DMS53 treated with DMSO at 0.1 percent for 48 hours (cell line): ENCODE results near the gene SRD5A3.
A peak's percentile ranks its signal among the peaks of the same experiment; 100 is the strongest.

ENCODE experiments used
- DNase-seq: peaks from one replicate; lab custom pipeline; 2025; ENCODE audit not compliant: unreplicated experiment; lab: John Stamatoyannopoulos, UW

Gene SRD5A3

DNA sequence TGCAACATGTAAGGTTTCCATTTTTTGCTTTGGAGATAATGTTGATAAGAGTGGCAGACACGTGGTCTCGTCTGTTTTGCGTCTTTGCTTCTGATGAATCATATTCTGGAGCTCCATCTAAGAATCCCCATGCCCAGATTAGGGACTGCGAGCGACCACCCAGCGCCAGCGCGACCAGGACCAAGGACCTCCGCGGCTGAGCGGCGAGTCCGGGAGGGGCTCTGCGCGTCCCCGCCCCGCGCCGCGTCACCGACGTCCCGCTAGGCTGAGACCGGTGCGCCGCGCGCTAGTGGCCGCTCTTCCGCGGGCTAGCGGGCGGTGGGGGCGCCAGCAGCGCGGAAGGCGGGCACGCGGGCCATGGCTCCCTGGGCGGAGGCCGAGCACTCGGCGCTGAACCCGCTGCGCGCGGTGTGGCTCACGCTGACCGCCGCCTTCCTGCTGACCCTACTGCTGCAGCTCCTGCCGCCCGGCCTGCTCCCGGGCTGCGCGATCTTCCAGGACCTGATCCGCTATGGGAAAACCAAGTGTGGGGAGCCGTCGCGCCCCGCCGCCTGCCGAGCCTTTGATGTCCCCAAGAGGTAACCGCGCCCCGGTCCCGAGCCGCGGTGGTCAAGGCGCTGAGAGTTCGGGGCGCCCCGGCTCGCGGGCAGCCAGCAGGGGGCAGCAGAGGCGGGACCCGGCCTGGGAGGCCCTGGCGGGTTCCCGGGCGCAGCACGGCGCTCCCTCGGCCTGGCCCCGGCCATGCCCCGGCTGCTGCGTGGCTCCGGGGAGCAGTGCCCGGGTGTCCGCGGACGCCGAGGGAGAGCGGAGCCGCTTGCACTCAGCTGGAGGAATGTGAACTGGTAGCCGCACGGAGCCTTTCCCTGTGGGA is at the start of gene SRD5A3:
TSS of gene SRD5A3 (plus strand) at position 263 of the 871 bp plus-strand sequence. CDS start at position 358, 95 bp downstream.
- peak; percentile 44 for DNase-seq

GRCh38 chr4:55297346-55297745 is 48.7 kb upstream of the SRD5A3 start:
- DNase-seq = no peak

DNA sequence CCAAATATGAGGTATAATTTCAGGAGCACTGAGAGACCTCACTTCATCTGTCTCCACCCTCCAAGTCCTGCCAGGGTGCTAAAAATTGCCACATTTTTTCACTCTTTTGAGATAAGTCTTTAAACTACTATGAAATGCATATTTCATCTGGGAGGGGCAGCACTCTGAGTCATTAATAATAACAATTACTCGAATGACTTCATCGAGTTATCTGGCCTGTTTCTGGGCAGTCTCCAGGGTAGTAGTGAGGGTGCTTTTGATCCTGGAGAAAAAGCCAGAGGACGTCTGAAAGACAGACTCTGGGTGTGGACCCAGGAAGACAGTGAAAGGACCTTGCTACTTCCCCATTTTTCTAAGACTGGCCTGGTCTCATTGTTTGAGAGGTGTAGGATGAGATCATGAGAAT is 42.3 kb upstream of the SRD5A3 start:
- no peak for DNase-seq

DNA sequence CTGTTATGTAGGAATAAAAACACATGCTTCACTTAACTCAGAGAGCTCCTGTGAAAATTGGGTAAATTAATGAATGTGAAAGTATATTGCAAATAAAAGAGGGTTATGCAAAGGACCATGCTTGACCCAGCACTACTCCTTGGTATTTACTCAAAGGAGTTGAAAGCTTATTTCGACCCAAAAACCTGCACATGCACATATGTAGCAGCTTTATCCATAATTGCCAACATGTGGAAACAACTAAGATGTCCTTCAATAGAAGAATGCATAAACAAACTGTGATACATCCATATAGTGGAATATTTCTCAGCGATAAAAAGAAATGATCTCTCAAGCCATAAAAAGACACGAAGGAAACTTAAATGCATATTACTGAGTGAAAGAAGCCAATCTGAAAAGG is 41.7 kb upstream of the SRD5A3 start:
- DNase-seq = no peak

DNA sequence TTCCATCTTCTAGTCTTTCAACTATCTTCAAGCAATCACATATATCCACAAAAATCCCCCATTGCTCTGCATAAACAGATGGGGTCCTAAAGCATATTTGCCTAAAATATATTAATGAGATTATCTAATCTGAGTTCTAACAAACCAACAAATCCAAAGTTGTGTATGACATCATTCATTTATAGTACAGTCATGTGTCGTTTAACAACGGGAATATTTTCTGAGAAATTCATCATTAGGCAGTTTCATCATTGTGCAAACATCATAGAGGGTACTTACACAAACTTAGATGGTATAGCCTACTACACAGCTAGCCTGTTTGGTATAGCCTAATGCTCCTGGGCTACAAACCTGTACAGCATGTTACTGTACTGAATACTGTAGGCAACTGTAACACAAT is 38.0 kb upstream of the SRD5A3 start:
- no peak for DNase-seq

- no peak for DNase-seq
Observed at GRCh38 chr4:55311792-55312488, 34.1 kb upstream of the SRD5A3 start.

DNA sequence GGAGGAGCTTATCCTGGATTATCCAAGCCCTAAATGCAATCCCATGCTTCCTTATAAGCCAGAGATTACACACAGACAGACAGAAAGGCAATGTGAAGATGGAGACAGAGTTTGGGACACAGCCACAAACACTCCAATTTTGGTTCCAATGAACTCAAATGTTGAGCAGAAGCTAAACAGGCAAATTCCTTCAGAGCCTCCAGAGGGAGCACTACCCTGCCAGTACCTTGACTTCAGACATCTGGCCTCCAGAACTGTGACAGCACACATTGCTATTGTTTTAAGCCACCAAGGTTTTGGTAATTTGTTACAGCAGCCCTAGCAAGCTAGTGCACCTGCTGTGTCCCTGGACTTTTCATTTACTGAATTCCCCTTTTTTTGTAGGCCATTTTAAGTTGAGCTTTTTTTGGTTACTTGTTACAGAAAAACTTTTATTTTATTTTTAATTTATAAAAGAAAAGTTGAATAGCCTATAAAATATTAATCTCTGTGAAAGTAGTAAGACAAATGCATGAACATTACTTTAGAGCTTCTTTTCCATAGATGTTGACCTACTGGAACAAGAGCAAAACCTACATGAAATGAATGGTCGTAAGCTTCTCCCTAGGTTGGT is 33.4 kb upstream of the SRD5A3 start:
- DNase-seq = peak; percentile 9

GRCh38 chr4:55314141-55314820 is 31.8 kb upstream of the SRD5A3 start:
- no peak for DNase-seq

- no peak for DNase-seq
Observed at GRCh38 chr4:55318175-55319129, 27.6 kb upstream of the SRD5A3 start.

DNA sequence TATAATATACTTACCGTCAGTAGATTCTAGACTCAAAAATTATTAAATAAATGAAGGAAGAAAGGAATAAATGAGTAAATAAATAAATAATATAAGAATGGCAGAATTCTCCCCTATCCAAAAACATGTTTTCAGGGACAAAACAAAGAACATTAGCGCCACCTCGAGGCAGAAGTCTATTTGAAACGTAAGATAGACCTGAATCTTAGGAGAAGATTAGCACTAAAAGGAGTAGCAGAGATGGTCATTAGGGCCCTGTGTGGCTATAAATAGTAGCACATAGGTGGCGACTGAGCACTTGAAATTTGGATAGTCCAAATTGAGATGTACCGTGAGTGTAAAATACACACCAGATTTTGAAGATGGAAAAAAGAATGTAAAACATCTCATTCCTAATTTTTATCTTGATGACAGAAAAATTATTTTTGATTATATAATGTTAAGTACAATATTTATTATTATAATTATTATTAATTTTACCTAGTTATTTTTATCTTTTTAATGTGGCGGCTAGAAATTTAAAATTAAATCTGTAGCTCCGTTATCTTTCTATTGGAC is 24.3 kb upstream of the SRD5A3 start:
- DNase-seq = peak; percentile 77

DNA sequence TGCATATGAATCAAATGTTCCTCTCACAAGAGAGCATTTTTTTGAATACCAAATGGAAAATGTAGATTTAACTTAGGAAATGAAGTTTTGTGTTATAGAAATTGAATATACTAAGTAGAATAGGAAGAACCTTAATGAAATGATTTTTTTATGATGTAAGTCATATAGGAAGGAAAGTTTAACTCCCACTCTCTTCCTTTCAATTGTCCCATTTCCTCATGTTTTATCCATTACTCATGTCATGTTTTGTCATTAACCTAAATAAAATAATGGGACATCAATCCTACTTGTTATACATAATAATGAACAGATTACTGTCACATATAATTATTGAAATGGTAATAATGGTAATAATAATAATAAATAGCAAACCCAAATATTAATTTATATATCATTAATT is 22.7 kb upstream of the SRD5A3 start:
- DNase-seq = no peak

GRCh38 chr4:55326629-55327028 is 19.4 kb upstream of the SRD5A3 start:
- DNase-seq = peak; percentile 41

DNA sequence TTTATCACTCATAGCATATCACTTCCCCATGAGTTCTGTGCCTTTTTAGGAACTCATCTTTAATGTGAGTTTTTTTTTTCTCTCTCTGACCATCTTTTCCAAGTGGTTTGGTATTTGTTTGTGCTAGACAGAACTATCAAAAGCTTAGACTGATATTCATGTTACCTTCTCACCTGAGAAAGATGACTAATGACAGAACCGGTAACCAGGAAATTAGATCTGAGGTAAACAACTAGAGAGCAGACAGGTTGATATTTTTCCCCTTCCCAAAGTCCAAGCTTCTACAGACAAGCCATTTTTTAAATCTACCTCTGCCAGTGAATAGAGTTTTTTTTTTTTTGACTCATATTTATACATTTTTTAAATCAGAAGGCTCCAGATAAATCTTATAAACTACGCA is 17.0 kb upstream of the SRD5A3 start:
- DNase-seq = no peak

DNA sequence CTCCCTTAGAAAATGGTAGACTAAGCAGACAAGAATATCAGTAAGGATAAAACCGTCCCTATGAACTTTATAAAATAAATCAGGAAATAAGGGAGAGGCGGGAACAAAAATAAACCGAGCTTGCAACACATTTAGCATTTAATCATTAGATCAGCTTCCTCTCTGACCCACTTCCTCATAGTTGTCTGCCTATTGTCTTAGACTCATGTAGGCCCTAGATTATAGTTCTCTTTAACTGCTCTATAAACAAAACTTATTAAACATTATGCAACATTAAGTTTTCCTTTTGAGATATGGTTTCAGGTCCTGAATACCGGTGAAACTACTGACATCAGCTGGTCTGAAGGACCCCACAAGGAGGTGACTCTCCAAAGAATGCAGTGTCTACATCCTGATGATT is 15.8 kb upstream of the SRD5A3 start:
- DNase-seq = no peak

DNA sequence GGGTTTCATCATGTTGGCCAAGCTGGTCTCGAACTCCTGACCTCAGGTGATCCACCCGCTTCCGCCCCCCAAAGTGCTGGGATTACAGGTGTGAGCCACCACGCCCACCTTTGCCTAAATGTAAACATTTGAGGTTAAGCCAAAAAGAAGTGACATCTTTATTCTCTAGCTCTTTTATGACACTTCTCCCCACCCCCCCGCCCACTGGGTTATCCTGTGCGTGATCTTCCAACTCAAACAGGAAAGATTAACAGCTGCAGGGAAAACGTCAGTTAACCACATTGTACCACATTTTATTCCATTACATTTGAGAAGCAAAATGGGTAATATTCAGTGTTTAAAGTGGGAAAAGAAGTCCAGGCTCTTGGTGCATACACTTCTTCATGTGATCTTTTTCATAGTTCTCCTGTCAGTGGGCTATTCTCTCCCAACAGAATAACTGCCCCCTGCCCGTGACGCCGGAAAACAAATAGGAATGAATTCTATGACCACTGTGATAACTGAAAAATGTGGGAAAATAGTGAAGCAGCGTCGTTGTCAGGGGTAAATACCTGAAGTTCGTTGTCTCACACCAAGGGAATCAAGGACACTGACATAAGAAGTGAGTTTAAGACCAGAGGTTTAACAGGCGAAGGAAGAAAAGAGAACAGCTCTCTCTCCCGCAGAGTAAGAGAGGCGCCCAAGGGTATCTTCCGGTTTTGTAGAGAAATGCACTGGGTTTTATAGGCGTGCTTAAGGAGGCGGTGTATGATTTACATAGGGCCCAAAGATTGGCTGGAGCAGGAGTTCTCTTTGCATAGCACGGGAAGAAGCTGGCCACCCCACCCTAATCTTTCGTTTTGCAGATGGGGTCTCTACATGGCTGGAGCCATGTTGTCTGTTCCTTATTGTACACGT is 9.7 kb upstream of the SRD5A3 start:
- DNase-seq = no peak

GRCh38 chr4:55337944-55338343 is 8.1 kb upstream of the SRD5A3 start:
- no peak for DNase-seq

DNA sequence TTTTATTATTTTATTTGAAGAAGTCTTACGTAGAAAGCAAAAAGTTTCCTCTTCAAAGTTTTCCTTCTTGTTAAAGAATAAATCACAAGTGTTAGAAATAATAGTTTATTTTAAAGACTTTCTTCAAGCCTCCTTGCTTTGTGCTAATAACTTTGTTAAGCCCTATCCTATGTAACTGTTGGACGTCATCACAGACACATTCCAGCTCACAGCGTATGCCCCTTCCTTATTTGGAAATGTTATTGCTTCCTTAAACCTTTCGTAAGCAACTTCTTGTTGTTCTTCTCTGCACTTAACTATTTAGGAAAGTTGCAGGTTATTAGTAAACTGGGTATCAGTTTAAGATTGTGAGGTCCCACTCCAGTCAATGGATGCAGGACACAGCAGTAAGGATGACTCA is 7.6 kb upstream of the SRD5A3 start:
- DNase-seq = no peak

GRCh38 chr4:55340266-55340665 is 5.8 kb upstream of the SRD5A3 start:
- no peak for DNase-seq

DNA sequence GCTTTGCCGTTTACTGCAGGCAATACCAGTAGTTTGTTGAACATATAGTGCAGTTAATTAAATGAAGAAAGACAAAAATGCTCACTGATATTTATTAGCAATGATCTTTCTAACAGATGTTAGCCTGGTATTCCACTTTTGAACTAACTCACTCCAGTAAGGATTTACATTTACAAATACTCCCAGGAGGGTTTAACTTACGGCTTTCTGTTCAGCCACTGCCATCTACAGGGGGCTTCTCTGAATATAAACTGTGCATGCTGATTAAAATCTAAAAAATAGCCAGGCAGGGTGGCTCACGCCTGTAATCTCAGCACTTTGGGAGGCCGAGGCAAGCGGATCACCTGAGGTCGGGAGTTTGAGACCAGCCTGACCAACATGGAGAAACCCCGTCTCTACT is 2.2 kb upstream of the SRD5A3 start:
- DNase-seq = no peak
